Measurements from ENCODE around the gene CNNM1.

GRCh38 chr10:99370993-99371392 is 41.8 kb downstream of the CNNM1 start:
- TF ChIP-seq CTCF (IDR thresholded peaks at IDR 0.05; ENCODE audit: insufficient read depth, low read depth, low read length) (peak; percentile 47), EZH2 (IDR thresholded peaks at IDR 0.05; ENCODE audit: insufficient read depth, low read length) (no peak)

Measured in astrocyte (in vitro differentiated cells and primary cell).